CD4-positive, alpha-beta T cell treated with Interferon gamma for 1 hour (primary cell): ENCODE results near the gene IL34.

Source experiments
- DNase-seq: peaks from one replicate; pipeline ENCODE4 v3.0.0-alpha.2; 2020

The IL34 gene

GRCh38 chr16:70678898-70679670 is 32.7 kb downstream of the IL34 start:
- DNase-seq, result no peak

GRCh38 chr16:70679671-70680494 is 33.5 kb downstream of the IL34 start:
- DNase-seq, result no peak

- DNase-seq, result no peak
These were observed 34.4 kb downstream of the IL34 start for GRCh38 chr16:70680495-70681381.

DNA sequence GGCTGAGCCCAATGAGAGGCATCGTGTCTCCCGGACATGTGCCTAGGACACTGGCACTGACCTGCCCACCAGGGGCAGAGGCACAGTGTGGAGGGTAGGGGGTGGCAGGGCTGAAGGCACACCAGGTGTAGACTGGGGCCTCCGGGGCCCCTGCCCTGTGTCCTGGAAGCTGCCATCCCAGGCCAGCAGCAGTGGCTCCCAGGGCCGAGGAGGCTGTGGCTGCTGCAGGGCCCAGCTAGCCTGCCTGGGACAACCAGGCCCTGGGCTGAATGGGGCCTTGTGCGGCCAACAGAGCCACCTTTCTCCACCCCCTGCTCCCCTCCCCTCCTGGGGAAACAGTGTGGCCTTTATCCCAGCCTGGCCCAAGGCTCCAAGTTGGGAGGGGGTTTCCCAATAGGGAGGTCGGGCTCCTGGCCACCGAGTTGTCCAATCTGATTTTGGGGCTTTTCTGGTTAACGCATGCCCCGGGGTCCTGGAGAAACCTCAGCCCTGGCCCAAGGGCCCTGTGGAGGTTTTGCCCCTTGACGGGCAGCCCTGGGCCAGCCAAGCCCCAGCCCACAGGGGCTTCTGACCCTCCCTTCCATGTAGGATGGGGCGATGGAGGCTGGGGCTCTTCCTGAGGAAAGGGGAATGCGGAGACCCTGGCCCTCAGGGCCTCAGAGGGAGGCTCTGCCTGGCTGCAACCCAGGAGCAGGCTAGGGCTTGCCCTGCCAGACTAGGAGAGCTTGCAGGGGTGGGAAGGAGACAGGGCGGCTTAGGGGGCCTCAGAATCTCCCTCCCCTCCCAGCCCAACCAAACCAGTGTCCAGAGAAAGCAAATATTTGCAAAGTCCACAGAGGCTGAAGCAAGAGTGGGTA is 35.3 kb downstream of the IL34 start:
- no peak for DNase-seq

DNA sequence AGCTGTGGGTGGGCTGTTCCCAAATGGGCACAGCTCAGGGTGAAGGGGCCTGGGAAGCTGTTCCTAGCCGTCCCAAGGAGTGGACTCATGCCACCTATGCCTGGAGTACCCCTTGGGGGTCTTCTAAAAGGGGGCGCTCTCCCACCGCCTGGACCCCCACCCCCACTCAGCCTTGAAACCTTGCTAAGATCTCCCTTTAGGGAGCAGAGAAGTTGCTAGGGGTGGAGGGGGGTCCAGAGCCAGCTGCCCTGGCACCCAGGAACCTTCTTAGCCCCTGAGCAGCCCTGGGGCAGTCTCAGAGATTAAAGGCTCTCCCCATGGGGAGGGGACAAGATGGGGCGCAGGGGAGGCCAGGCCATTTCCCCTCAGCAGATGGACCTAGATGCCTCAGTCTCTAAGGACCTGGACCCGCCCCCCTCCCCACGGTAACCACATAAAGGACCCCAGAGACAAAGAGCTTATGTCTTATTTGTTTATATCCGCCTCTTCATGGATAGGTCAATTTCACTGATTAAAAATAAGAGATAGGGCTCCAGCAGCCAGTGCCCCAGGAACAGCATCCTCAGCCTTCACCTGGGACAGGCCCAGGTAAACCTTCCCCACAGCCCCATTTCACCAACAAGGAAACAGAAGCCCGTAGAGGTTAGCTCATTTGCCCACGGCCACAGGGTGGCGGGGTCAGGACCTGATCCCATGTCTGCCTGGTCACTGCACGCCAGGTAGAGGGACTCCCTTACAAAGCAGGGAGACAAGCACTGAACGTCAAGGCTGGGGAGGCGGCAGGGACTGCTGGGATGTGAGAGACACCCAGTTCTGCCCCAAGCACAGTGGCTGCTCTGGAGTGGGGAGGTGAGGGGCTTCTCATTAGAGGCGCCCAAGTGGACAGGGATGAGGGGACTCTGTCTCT is 36.1 kb downstream of the IL34 start:
- no peak for DNase-seq

- DNase-seq, result no peak
These were observed 37.0 kb downstream of the IL34 start for GRCh38 chr16:70683146-70683944.

GRCh38 chr16:70684146-70685060 is 38.0 kb downstream of the IL34 start:
- DNase-seq, result no peak

- DNase-seq, result no peak
These were observed 38.9 kb downstream of the IL34 start for GRCh38 chr16:70685061-70685937.

DNA sequence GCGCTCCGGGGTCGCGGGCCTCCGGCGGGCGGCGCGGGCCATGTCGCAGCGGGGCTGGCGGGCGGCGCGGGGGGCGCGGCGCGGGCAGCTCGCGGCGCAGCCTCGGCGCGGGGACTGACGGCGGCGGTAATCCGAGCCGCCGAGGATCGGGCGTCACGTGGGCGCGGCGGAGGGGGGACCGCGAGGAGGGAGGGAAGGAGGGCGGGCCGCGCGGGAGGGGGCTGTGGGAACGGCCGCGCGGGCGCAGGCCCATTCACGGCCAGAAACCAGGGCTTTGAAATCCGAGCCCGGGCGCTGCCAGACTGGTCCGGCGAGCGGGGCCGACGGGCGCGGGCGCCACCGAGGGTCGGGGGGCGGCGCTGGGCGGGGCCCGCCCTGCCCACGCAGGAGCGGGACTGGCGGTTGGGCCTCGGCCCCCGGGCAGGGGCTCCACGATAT is 39.6 kb downstream of the IL34 start, which contains the start of gene MTSS2:
MTSS2 (minus strand) TSS at position 116 of the 438 bp plus-strand sequence. CDS start 262 bp downstream, outside the sequence.
- DNase-seq, result no peak

GRCh38 chr16:70686376-70687101 is 40.2 kb downstream of the IL34 start:
- DNase-seq, result no peak

GRCh38 chr16:70687102-70687511 is 40.7 kb downstream of the IL34 start:
- no peak for DNase-seq

DNA sequence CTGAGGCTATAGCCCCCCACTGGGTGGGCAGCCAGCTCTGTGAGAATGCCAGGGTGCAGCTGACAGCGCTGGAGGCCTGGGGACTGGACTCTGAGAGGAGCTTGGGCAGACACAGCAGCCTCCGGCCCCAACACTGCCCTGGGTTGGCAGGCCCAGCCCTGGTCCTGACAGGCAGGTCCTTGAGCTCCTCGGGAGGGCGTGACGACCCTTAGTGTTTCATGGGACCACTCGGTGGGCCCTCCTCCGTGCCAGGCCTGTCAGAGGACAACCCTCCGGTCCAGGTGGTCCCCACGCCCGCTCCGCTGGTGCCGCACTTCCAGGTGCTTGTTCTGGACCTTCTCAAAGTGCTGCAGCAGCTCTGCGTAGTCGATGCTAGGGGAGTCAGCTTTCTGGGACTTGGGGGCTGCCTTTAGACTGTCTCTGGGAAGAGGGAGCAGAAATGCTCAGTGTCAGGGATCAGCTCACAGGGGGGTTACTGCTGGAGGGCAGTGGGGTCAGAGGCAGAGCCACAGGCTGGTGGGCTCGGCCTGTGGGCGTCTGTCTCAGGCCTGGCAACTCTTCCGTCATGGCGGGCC is 41.4 kb downstream of the IL34 start:
- DNase-seq, result no peak

DNA sequence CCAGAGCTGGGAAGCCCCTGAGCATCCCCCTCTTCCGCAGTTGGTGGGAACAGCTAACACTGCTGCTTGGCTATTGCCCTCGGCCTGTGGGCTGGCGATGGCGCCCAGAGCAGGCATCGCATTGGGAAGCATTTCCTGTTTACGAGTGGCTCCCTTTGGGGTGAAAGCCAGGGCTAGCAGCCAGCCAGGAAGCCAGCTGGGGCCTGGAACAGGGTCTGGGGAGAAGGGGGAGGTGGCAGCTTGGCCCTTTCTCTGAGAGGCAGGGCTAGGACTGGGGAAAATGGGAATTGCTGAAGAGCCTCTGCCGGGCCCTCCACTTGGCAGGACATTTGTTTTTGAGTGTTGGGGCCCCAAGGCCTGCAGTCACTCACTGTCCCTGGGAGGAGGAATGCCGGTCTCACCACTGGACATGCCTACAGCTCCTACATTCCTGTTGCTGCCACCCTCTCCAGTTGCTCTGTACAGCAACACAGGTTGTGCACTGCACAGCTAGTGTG is 41.9 kb downstream of the IL34 start:
- no peak for DNase-seq

DNA sequence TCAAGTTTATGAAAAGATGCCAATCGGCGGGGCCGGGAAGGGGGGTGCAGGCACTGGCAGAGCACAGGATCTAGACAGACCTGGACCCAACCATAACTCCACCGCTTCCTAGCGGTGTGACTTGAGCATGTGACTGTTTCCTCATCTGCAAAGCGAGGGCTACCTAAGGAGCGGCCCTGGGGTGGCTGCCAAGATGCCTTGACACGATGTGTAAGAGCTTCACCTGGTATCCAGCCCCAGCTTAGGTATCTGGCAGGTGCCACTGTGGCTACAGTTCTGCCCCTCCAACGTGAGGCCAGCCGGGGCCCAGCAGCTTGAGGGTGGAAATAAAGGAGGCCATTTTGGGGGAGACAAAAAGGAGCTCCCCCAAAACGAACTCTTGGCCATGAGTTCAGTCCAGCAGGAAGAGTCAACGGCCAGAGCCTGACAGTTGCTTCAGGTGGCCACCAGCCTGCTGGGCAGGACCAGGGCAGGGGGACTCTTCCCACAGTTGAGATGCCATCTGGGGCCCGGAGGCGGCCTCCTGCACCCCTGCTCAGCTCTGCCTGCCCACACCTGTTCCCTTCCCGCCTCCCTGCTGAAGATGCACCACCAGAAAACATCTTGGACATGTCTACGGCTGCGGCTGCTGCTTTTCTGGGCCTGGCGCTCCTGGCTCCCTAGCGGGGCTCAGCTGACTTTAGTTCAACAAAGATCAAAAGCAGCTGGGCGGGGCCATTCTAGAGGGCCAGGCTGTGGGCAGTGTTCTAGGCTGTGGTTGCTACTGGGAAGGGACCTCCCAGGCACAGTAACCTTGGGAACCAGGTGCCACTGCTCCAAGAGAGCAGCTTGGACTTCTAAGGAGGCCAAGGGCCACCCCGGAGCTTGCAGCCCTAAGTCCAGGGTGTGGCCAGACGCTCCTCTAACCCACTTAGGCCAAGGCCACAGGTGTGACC is 42.9 kb downstream of the IL34 start:
- no peak for DNase-seq
